Measurements from ENCODE around the gene ROBO4. TPM values are rescaled to one million over a fixed set of nuclear protein-coding genes. Genes with fewer than 3 reads are reported as not detected.

ROBO4 gene
- 10 to 100 TPM in 3 of 5 donors, 1 to 10 TPM in 2; 1.8 to 49.6 (median 12.1) TPM for total RNA-seq
- polyA plus RNA-seq = 1 to 10 TPM; 2.0 to 2.7 (median 2.6) TPM
- long read RNA-seq, donor 1, partial matches to known transcripts = 0 of 1 reads
- long read RNA-seq, donor 1, other reads (novel, unspliced or antisense) = 0 of 1 reads
- long read RNA-seq, donor 2, partial matches to known transcripts = 0 of 1 reads
- long read RNA-seq, donor 2, other reads (novel, unspliced or antisense) = 0 of 1 reads
- long read RNA-seq, donor 3 = 0 reads
- long read RNA-seq, donor 4 = 0 reads
- long read RNA-seq, donor 5, partial matches to known transcripts = 0 of 1 reads
- long read RNA-seq, donor 5, other reads (novel, unspliced or antisense) = 0 of 1 reads
- long read RNA-seq, donor 6, transcript ROBO4-202 (5 exons, 686 nt) = major isoform, 6 of 8 reads
- long read RNA-seq, donor 6, partial matches to known transcripts = 0 of 8 reads
- long read RNA-seq, donor 6, other reads (novel, unspliced or antisense) = 0 of 8 reads
- long read RNA-seq, donor 7 = 0 reads
- long read RNA-seq, donor 8, partial matches to known transcripts = 0 of 1 reads
- long read RNA-seq, donor 8, other reads (novel, unspliced or antisense) = 0 of 1 reads
- long read RNA-seq, donor 9, full-length matches to known transcripts = 1 of 1 reads
- long read RNA-seq, donor 9, partial matches to known transcripts = 0 of 1 reads
- long read RNA-seq, donor 9, other reads (novel, unspliced or antisense) = 0 of 1 reads
- long read RNA-seq, donor 10 = 0 reads

DNA sequence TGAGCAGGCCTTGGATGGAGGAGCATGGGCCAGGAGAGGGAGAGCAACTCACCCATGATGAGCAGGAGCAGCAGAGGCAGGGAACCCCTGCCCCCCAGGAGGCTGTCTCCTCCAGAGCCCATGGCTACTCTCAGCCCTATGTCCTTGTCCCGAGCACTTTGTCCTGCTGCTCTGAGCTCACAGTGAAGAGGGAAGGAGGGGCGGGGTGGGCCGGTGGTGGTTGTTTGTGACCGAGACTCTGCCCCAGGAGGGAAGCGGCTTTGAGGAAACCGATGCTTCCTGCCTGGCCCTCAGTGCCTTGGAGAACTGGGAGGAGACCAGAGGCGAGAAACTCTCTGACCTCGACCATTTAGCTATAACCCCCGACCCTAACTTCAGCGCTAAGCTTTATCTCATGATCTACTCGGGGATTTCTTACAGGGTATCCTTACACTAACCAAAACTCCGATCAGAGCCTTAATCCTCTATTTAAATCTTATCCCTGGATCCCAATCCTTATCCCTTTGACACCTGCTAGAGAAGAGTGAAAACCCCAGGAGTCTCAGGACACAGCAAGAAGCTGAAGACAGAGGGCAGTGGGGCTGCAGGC lies at the start of gene ROBO4:
Gene ROBO4 (minus strand): TSS at position 192 of the 589 bp plus-strand sequence. CDS start 70 bp downstream, at position 122.
- H3K4me3 ChIP-seq = peak within 1 kb of the TSS; percentile 16 to 28 (median 20)
- no peaks in the 10 kb centered on the region for H3K9me3 ChIP-seq
- peak within 1 kb of the TSS; percentile 42 to 77 (median 64) for H3K27ac ChIP-seq
- H3K27me3 ChIP-seq = peaks cover 0 to 4% (median 0%) of the 10 kb centered on the region in 3 donors
- no peaks in the 10 kb centered on the region for H3K36me3 ChIP-seq
- intact Hi-C loops (cut with DNase I; ENCODE audit: low total_unique reads) = no loop called here
- TF ChIP-seq EP300 (IDR thresholded peaks at IDR 0.05) (no peak), POLR2A (IDR thresholded peaks at IDR 0.05) (no peak), POLR2AphosphoS5 (IDR thresholded peaks at IDR 0.05) (peak in 1 of 3 donors; percentile 4)
- TF ChIP-seq, protein P1, sequence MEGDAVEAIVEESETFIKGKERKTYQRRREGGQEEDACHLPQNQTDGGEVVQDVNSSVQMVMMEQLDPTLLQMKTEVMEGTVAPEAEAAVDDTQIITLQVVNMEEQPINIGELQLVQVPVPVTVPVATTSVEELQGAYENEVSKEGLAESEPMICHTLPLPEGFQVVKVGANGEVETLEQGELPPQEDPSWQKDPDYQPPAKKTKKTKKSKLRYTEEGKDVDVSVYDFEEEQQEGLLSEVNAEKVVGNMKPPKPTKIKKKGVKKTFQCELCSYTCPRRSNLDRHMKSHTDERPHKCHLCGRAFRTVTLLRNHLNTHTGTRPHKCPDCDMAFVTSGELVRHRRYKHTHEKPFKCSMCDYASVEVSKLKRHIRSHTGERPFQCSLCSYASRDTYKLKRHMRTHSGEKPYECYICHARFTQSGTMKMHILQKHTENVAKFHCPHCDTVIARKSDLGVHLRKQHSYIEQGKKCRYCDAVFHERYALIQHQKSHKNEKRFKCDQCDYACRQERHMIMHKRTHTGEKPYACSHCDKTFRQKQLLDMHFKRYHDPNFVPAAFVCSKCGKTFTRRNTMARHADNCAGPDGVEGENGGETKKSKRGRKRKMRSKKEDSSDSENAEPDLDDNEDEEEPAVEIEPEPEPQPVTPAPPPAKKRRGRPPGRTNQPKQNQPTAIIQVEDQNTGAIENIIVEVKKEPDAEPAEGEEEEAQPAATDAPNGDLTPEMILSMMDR (IDR thresholded peaks at IDR 0.05) = no peak
- DNase-seq = no peak
- WGBS, 5 donors = 26 to 43% (median 30%) methylated on average over 12 of the region's 12 CpGs
- H3K4me1 ChIP-seq = peaks cover 0 to 9% (median 2%) of the 10 kb centered on the region in 4 donors

DNA sequence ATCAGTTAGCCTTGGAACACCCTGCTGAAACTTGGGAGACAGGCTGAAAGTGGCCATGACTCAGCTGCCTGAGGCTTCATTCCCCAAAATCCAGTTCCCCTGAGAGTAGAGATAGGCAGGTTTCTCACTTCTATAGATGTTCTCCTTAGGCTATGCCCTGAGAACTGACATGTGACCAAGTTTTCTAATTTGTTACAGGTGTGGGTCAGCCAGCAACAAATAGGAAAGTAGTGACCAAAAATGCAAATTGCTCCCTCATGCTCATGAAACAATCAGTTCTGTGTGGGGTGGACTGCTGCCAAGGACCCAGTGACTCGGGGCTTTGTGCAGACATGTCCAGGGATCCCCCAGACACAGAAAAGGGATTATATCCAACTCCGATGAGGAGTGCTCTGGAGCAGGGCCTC lies 49.1 kb upstream of the ROBO4 start:
- no peak overlapping the region for H3K4me3 ChIP-seq
- TF ChIP-seq POLR2A (IDR thresholded peaks at IDR 0.05) = no peak
- TF ChIP-seq EP300 (IDR thresholded peaks at IDR 0.05) = no peak
- no peak for TF ChIP-seq POLR2AphosphoS5 (IDR thresholded peaks at IDR 0.05)
- TF ChIP-seq, protein P1 (IDR thresholded peaks at IDR 0.05) = no peak
- no peaks in the 10 kb centered on the region for H3K4me1 ChIP-seq
- H3K27me3 ChIP-seq = no peaks in the 10 kb centered on the region
- WGBS, 5 donors = 59 to 74% (median 67%) methylated on average over 2 of the region's 2 CpGs
- no peaks in the 10 kb centered on the region for H3K36me3 ChIP-seq
- peaks cover 0 to 14% (median 2%) of the 10 kb centered on the region in 4 donors for H3K9me3 ChIP-seq
- DNase-seq = no peak
- intact Hi-C loops (cut with DNase I; ENCODE audit: low total_unique reads) = no loop called here
- no peak overlapping the region for H3K27ac ChIP-seq

DNA sequence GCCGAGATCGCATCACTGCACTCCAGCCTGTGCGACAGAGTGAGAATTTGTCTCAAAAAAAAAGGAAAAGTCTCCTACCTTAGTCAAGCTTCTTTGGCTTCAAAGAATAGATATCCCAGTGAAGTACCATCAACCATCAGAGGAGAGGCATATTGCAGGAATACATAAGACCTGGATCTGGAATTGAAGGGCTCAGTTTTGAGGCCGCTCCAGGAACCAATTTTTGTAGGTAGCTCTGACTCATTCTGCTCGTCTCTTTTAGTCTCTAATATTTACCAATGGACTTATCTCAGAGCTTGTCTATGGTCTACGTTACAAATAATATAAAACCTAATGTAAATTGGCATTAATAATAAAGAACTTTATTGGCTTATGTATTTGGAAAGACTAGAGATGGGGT lies 48.2 kb upstream of the ROBO4 start:
- DNase-seq = no peak
- TF ChIP-seq POLR2AphosphoS5 (IDR thresholded peaks at IDR 0.05) (no peak), EP300 (IDR thresholded peaks at IDR 0.05) (no peak), POLR2A (IDR thresholded peaks at IDR 0.05) (no peak)
- TF ChIP-seq, protein P1 (IDR thresholded peaks at IDR 0.05) = no peak
- Histone ChIP-seq H3K36me3 (no peaks in the 10 kb centered on the region), H3K4me1 (no peaks in the 10 kb centered on the region), H3K9me3 (peaks cover 0 to 14% (median 2%) of the 10 kb centered on the region in 4 donors), H3K27ac (no peak overlapping the region), H3K4me3 (no peak overlapping the region), H3K27me3 (no peaks in the 10 kb centered on the region)
- WGBS, 5 donors = 60 to 76% (median 68%) methylated on average over 6 of the region's 6 CpGs
- intact Hi-C loops (cut with DNase I; ENCODE audit: low total_unique reads) = no loop called here

DNA sequence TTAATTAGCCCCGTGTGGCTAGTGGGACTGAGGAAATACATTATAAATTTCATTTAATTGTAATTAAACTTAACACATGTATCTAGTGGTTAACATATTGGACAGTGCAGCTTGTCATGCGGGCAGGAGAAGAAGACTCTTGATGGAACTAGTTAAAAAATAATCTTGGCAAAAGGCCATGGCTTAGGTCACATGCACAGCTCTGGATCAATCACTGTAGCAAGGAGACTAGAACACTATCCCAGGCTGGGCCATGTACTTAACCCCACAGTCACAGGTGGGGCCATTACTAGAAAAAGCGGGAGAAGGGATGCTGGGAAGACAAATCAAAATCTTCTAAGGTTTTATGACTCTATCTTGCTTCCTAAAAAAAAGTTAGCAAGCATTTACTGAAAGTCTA lies 46.9 kb upstream of the ROBO4 start:
- Histone ChIP-seq H3K9me3 (peaks cover 0 to 12% (median 2%) of the 10 kb centered on the region in 4 donors), H3K27me3 (no peaks in the 10 kb centered on the region), H3K4me1 (no peaks in the 10 kb centered on the region), H3K27ac (no peak overlapping the region), H3K36me3 (no peaks in the 10 kb centered on the region), H3K4me3 (no peak overlapping the region)
- TF ChIP-seq POLR2A (IDR thresholded peaks at IDR 0.05) (no peak), POLR2AphosphoS5 (IDR thresholded peaks at IDR 0.05) (no peak), EP300 (IDR thresholded peaks at IDR 0.05) (no peak)
- TF ChIP-seq, protein P1 (IDR thresholded peaks at IDR 0.05) = no peak
- 72 to 92% (median 83%) methylated on average over 3 of the region's 3 CpGs for WGBS, 5 donors
- DNase-seq = no peak
- intact Hi-C loops (cut with DNase I; ENCODE audit: low total_unique reads) = no loop called here

Measured in stomach (tissue), 19 donors.